Uterus (tissue), 2 donors: Measurements from ENCODE around the gene PAPOLB.

Experiments used
- CTCF ChIP-seq, 4 experiments: fragments of 200-600 bp in 2 of 4; fragments of 450-650 bp in 2 of 4; sonication (generic) in 2 of 4; IDR thresholded peaks; one replicate each; pipeline ENCODE4 v1.5.1; 2016 to 2019; ENCODE audit warnings: antibody characterized with exemption in 4 of 4, mild to moderate bottlenecking in 2 of 4, moderate library complexity in 1 of 4
- POLR2A ChIP-seq, 2 donors: fragments of 450-650 bp; IDR thresholded peaks; one replicate each; pipeline ENCODE4 v1.6.1; 2016; ENCODE audit warnings: antibody characterized with exemption in 2 of 2, mild to moderate bottlenecking in 1 of 2, moderate library complexity in 1 of 2

- TF ChIP-seq CTCF (IDR thresholded peaks at IDR 0.05) (no peak), POLR2A (IDR thresholded peaks at IDR 0.05) (no peak)
Measured at GRCh38 chr7:4819560-4820404, 42.0 kb downstream of the PAPOLB start.
